Stomach (tissue), 4 donors: ENCODE results near the gene COL24A1.

ENCODE experiments used
- EP300 ChIP-seq: sonication (generic); formaldehyde crosslinking; IDR thresholded peaks from one replicate; pipeline ENCODE4 v1.6.1; 2017; ENCODE audit warnings: antibody characterized with exemption
- POLR2A ChIP-seq, 4 donors: fragments of 450-650 bp; IDR thresholded peaks; one replicate each; pipeline ENCODE4 v1.6.1; 2016; ENCODE audit warnings: antibody characterized with exemption in 4 of 4, control low read depth in 2 of 4, mild to moderate bottlenecking in 1 of 4, moderate library complexity in 1 of 4
- POLR2AphosphoS5 ChIP-seq, 3 donors: sonication (generic); formaldehyde crosslinking; IDR thresholded peaks; one replicate each; pipeline ENCODE4 v1.6.1; 2016; ENCODE audit warnings: antibody characterized with exemption in 3 of 3
- TF ChIP-seq, protein P1 (sequence below), 7 experiments: fragments of 450-650 bp in 4 of 7; fragments of 200-600 bp in 3 of 7; sonication (generic) in 3 of 7; IDR thresholded peaks; one replicate each; pipeline ENCODE4 v1.5.1; 2016 to 2019; ENCODE audit warnings: antibody characterized with exemption in 7 of 7, control low read depth in 2 of 7, mild to moderate bottlenecking in 1 of 7

DNA sequence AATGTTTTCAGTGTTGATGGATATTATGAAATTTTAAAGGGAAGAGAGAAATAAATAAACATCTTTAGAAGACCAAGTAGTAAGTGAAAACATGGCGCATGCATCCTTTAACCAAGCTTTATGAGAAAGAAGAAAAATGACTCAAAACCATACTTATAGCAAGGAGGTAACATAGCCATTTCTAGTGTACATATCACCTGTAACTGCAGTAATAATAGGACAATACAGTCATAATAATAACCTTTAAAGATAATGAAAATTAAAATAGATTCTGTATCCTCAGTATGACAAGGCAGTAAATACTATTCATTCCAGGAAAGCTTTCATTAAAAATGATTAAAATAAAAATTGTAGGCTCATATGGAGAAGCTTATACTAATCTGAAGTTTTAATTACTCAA lies 141.2 kb downstream of the COL24A1 start:
- TF ChIP-seq EP300 (no peak), POLR2A (IDR thresholded peaks at IDR 0.05) (no peak), POLR2AphosphoS5 (IDR thresholded peaks at IDR 0.05) (no peak)
- TF ChIP-seq, protein P1, sequence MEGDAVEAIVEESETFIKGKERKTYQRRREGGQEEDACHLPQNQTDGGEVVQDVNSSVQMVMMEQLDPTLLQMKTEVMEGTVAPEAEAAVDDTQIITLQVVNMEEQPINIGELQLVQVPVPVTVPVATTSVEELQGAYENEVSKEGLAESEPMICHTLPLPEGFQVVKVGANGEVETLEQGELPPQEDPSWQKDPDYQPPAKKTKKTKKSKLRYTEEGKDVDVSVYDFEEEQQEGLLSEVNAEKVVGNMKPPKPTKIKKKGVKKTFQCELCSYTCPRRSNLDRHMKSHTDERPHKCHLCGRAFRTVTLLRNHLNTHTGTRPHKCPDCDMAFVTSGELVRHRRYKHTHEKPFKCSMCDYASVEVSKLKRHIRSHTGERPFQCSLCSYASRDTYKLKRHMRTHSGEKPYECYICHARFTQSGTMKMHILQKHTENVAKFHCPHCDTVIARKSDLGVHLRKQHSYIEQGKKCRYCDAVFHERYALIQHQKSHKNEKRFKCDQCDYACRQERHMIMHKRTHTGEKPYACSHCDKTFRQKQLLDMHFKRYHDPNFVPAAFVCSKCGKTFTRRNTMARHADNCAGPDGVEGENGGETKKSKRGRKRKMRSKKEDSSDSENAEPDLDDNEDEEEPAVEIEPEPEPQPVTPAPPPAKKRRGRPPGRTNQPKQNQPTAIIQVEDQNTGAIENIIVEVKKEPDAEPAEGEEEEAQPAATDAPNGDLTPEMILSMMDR (IDR thresholded peaks at IDR 0.05): no peak
